ENCODE measurements around the gene CPPED1.
"Not testable (repeated sequence)": the region's sequence is repeated elsewhere in the genome, so short reads cannot be mapped to it uniquely, and the experiment has no call there.

CPPED1 gene

DNA sequence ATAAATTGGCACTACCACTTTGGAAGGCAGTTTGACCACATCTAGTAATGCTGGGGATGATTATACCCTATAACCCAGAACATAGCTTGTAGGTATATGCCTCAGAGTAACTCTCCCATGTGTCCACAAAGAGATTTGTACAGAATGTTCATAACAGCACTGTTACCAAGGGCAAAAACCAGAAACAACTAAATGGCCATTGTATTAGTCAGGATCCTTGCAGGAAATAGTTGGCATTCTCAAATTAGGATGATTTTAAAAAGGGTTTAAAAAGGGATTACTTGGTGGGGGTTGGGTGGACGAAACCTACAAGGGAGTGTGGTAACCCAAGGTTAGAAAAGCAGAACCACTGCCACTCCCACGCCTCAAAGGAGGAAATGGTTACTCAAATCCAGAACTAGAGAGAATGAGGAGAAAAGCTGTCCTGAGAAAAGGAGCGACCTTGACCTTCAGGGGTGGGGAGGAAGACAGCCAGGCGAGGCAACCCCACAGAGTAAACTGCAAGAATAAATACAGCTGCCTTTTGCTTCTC lies 2.1 kb downstream of the CPPED1 start:
- DNase-seq = no peak

DNA sequence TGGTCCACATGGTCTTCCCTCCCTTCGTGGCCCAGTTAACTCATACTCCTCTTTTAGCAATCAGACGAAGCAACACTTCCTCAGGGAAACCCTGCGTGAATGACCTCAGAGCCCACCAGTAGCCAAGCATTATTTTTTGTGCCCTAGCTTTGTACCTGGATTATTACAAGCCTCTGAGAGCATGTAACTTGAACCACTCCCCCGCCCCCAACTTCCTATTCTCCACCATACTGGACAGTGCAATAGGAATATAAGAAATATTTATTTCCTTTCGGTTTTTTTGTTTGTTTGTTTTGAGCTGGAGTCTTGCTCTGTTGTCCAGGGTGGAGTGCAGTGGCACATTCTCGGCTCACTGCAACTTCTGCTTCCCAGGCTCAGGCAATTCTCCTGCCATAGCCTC lies 2.9 kb downstream of the CPPED1 start:
- no peak for DNase-seq

DNA sequence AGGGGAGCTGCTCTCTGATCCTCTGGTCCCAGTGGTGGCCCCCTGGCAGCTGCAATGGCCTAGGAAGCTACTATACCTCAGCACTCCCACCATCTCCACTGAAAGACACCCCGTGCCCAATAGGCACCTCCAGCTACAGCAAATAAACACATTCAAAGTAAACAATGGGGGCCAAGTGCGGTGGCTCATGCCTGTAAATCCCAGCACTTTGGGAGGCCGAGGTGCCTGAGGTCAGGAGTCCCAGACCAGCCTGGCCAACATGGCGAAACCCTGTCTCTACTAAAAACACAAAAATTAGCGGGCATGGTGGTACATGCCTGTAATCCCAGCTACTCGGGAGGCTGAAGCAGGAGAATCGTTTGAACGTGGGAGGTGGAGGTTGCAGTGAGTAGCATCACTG lies 3.7 kb downstream of the CPPED1 start:
- not testable (repeated sequence) for DNase-seq

DNA sequence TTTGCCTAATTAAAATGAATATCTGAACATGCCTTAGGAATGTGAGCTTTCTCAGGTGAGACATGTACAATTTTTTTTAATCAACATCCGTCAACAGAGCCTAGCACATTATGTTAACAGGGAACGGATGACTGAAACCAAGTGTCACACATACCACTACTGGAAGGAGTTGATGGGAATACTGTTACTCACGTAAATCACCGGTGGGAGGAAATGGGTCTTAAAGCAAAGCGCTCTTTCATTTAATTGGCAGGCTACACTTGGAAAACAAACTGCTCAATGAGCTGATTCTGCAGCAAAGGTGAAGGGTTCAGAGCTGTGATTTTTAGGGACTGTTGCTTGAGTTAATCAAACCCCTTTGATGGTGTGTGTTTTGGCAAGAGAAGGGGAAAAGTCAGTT lies 4.8 kb downstream of the CPPED1 start:
- DNase-seq = no peak

DNA sequence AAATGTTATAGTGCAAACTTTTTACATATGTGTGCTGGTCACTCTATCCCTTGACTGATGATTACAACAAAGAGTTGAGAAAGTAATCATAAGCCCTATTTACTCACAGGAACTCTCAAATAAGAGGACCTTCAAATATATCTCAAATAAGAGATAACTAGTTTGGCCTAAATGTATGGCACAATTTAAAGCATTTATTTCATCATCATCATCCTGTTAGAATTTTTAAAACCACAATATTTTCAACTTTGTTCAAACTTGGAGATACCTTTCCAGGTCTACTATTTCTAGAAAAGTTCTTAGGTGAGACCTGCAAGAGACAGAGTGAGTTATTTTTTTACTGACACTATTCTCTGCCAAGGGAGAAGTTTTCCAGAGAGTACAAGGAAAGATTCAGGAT lies 5.5 kb downstream of the CPPED1 start:
- no peak for DNase-seq

DNA sequence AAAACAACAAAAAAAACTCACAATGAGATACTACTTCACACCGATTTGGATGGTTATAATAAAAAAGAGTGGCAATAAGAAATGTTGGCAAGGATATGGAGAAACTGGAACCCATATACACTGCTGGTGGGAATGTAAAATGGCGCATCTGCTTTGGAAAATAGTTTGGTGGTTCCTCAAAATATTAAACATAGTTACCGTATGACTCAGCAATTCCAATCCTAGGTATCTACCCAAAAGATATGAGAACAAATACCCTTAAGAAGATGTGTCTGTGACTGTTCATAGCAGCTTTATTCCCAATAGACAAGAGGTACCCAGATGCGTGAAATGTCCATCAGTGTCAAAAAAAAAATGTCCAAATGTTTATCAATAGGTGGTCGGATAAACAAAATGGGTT lies 7.2 kb downstream of the CPPED1 start:
- no peak for DNase-seq

DNA sequence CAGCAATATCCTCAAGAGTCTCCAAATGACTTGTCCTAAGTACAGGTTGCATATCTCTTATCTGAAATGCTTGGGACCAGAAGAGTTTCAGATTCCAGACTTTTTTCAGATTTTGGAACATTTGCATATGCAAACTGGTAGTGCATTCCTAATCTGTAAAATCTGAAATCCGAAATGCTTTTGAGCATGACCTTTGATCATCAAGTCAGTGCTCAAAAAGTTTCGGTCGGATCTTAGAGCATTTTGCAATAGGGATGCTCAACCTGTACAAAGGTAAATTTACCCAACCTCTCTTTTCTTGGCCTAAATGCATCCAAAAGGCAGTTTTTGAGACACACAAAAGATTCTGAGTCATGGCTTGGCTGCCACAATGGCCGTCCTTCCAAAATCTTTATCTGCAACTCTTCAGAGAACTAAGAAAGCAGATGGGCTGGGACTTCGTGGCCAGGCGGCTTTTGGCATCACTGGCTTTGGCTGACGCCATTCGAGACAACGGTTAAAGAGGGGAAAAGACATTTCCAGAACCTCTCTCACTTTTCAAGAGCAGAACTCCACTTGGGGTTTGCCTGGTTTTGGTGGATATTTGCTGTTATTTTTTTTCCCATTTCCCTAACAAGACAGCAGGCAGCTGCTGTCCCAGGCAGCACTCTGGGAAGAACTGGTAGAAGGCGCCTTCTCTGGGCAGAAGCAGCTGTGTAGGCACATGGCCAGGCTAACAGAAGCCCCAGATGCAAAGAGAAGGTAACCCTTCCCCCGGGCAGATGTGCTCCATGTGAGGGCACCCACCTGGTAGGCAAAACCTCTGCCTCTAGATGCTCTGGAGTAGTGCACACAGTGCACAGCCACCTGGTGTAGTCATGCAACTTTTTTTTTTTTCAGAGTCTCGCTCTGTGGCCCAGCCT lies 8.9 kb downstream of the CPPED1 start:
- DNase-seq = no peak

DNA sequence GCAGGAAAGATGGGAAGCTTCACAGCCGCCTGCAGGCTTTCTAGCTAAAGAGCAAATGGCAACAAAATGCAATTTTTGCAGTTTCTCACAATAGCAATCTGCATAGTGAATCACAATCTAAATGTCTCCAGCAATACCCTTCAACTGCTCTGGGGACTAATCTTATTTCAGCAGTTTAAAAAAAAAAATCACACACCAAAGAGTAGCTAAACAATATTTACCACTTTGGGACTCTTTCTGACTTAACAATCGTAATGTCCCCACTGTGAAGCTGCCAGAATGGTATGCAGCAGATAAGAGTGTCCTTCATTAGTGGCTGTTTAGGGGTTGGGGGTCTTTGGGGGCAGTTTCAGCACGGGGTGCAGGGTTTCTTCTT lies 9.8 kb downstream of the CPPED1 start:
- DNase-seq = no peak

DNA sequence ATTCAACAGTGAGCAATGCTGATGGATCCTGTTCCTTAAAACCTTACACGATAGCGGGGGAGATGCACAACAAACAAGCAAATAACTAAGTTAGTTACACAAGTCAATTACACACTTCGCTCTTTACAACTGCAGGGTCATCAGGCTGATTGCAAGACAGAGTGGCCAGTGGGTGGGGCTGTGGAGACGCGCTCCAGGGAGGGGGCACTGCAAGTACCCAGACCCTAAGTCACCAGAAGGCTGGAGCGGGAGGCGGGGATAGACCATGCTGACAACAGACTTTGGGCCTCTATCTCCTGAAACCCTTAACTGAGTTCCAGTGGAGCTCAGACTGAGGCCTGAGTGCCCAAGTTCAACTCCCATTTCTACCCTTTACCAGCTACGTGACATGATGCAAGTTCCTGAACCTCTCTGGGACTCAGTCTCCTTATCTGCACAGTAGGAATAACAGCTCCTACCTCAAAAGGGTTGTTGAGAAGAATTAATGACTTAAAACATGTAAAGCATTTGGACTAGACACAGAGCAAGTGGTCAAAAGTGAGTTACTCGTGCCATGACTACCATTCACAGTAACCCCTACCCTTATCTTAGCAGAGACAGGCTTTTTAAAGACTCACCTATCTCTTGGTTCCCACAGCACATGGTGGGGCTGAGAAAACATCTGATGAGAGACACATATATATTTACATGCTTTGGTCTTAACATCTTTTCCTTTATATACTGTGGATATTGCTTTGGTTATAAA lies 10.4 kb downstream of the CPPED1 start:
- DNase-seq = no peak

DNA sequence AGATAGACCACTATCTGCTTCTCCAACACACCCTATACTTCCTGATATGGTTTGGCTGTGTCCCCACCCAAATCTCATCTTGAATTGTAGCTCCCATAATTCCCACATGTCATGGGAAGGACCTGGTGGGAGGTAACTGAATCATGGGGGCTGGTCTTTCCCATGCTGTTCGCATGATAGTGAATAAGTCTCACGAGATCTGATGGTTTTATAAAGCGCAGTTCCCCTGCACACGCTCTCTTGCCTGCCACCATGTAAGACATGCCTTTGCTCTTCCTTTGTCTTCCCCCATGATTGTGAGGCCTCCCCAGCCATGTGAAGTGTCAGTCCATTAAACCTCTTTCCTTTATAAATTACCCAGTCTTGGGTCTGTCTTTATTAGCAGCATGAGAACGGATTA lies 11.2 kb downstream of the CPPED1 start:
- DNase-seq = not testable (repeated sequence)

DNA sequence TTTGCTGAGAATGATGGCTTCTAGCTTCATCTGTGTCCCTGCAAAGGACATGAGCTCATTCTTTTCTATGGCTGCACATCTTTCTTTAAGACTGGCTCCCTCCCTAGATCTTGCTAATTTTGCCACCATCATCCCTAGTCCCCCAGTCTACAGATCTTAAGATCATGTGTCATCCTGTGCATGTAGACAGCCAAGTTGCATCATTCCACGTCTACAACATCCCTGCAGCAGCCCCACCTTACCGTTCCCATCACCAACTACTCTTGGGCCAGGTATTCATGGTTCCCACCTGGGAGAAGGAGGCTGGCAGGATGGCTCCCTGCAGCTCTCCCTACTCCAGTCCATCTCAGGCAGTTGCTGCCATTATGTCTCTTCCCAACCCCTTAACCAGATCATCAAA lies 12.3 kb downstream of the CPPED1 start:
- DNase-seq = no peak

DNA sequence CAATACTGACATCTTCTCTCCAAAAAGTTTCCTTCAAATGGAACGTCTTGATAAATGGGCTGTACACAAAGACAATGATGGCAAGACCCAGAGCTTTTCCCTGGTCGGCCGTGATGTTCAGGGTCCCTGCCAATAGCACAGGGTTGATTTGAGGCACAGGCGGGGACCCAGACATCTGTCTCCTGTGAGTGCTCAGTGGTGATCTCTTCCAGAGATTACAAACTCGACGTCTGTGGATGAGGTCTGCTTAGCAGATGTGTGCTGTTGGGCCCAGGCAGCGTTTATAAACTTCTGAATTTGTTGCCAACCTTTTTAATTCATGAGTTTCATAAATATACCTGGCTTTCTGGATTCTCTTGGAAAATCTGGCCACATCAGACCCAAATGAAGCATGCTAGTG lies 14.9 kb downstream of the CPPED1 start:
- DNase-seq = no peak

DNA sequence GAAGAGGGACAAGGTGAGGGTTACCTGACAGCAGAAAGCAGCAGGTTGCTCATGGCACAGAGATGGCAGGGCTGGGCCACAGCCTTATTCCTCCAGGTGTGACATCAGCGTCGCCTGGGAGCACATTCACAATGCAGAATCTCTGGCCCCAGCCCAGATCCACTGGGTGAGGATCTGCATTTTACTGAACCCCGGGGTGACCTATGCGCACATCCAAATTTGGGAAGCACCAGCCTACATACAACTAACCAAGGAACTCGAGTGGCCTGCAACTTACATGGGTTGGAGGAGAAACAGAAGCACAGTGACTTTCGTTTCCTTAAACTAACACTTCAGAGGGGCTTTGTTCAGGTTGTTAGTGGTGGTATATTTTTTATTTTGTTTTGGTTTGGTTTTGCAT lies 17.6 kb downstream of the CPPED1 start:
- DNase-seq = no peak

DNA sequence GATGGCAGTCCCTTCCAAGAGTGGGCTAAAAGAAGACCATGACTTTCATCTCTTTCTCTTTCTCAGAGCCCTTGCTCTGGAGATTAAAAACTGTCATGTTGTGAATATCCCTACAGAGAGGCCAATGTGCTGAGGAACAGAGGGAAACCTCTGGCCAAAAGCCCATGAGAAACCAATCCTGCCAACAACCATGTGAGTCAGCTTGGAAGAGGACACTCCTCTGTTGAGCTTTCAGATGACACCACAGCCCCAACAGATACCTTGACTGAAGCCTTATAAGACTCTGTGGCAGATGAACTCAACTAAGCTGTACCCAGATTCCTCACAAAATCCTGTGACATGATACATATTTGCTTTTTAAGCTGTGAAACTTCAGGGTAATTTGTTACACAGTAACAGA lies 19.6 kb downstream of the CPPED1 start:
- DNase-seq = no peak

DNA sequence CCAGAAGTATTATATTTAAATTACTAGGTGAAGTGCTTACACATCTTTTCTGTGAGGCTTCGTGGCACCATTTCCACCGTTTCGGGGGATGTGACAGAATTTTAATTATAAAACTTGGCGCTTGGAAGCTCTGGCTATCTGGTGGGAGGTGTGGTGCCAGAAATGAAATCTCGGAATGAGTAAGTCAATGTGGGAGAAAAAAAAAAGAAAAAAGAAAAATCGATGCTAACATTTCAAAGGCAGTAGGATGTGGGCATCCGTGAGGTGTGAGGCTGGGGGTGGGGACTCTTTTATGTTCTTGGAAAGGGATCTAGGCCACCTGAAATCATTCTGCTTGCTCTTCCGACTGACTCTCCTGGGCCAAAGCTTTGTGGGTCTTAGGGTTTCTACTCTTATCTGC lies 21.9 kb downstream of the CPPED1 start:
- no peak for DNase-seq

DNA sequence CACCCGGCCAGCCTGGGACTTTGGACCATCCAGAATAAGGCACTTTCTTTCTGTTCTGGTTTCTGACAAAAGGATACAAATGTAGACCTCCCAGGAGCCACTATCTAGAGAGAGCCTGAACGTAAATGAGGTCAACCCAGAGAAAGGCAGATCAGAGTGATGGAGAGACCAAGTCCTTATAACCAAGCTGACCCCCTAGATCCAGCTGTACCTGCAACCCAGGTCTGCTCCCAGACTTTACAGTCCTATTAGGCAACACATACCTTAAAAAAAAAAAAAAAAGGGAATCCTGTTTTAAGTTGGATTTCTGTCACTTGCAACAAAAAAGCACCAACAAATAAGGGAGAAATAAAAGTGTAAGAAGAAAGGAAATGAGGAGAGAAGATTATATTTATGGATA lies 23.2 kb downstream of the CPPED1 start:
- no peak for DNase-seq

DNA sequence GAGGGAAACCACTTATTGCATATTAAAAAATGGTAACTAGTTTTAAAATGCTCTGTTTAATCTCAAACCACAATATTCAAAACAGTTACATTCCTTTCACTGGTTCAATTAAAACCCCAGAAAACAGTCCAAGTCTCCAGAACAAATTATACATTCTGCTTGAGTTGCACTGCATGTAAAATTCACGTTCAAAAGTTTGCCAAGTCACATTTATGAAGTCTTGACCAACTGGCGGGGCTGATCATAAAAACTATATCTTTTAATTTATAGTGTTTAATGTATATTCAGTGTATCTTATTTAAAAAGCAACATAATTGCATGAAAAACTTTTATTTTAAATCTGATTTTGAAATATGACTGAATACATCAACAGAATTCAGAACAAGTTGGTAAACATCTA lies 25.0 kb downstream of the CPPED1 start:
- no peak for DNase-seq

DNA sequence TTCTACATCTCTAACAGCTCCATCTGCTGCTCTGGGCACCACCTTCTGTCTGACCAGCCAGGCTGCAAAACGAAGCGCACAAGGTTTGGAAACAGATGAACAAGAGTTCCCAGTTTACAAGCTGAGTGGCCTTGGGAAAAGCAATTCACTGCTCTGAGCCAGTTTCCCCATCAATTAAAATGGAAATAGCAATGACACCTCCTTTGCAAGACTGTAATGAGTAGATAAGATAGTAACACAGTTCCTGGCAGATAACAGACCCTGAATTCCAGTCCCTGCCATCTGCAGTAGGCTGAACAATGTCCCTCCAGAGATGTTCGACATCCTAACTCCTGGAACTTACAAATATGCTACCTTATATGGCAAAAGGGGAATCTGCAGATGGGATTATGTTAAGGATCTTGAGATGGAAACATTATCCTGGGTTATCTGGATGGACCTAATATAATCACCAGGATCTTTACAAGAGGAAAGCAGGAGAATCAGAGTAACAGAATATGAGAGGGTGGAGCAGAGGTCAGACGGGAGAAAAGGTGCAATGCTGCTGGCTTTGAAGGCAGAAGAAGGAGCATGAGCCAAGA lies 27.9 kb downstream of the CPPED1 start:
- DNase-seq = no peak

DNA sequence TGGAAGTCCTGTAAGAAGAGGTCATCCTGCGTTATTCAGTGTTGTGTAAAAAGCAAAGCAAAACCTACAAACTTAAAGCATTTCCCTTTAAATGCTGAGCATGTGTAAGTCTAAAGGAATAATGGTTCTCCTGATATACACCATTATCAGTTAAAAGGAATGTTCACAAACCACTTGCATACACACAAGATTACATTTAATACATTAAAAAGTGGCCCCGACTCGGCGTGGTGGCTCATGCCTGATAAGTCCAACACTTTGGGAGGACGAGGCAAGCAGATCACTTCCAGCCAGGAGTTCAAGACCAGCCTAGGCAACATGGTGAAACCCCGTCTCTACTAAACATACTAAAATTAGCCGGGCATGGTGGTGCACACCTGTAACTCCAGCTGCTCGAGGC lies 30.5 kb downstream of the CPPED1 start:
- no peak for DNase-seq

DNA sequence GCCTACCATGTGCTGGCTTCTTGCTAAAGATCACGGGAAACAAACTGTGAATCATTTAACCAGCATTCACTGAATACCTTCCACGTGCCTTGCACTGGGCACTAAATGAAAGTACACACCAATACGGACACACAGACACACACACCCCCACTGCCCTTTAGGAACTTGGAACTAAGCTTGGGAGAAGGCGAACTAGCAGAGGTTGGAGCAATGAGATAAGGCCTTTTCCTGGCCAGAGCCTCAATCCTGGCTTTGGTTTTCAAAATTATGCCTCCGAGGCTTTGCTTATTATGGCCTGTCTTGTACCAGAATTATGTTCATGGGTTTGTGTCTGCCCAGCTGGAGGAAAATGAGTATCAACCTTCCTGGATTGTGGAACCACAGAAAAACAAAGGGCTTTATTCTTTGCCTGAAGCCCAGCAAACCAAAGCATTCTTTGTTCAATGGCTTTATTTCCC lies 32.3 kb downstream of the CPPED1 start:
- no peak for DNase-seq

DNA sequence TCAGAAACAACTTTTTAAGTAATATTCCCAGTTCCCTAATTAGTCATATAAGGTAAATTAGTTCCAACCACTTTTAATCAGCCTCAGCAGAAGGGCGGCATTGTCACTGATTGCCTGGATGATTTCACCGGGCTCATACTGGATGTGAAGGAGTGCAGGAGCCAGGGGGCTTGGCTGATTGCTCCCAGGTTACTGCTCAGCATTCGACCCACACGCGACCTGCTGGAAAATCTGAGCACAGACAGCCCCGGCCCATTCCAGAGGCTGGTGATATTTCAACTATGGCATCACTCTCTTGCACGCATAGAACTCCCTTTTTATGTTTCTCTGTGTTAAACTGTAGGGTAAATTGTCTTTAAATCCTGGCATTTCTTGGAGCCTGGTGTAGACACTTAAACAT lies 34.2 kb downstream of the CPPED1 start:
- no peak for DNase-seq

DNA sequence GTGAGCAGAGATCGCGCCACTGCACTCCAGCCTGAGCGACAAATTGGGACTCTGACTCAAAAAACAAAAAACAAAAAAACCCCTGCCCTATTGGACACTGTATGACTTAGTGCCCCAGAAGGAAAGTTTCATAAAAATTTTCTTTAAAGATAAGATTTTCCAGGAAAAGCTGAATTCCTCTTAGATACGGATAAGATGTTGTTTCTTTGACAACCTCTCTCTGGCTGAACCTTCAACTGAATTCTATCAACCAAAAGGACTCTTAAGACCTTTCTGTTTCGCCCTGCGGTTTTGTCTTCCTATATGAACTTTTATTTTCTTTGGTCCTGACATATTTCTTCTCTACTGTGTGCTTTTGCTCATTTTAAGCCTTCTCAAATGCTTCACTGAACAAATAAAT lies 35.8 kb downstream of the CPPED1 start:
- no peak for DNase-seq

DNA sequence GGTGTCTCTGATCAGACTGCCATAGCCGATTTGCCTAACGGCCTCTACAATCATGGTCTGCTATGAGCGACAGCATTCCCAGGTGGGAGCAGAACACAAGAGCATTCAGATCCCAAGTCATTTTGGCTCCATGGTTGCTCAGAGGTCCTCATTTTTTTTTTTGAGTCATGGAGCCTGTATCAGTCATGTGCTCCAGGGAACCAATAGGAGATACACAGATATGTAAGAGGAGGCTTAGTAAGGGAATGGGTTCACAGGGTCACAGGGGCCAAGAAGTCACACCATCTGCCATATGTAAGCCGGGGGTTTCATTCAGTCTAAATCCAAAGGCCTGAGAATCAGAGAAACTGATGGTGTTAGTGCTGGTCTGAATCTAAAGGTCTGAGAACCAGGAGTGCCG lies 36.8 kb downstream of the CPPED1 start:
- DNase-seq = no peak

DNA sequence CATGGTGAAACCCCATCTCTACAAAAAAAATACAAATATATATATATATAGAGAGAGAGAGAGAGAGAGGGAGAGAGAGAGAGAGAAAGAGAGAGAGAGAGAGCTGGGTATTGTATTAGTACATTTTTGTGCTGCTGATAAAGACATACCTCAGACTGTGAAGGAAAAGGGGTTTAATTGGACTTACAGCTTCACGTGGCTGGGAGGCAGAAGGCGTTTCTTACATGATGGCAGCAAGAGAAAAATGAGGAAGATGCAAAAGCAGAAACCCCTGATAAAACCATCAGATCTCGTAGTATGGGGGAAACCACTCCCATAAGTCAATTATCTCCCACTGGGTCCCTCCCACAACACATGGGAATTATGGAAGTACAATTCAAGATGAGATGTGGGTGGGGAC lies 37.5 kb downstream of the CPPED1 start:
- DNase-seq = not testable (repeated sequence)

All from eye (tissue), 1 donor.